Measurements from ENCODE around the gene RPL23.
A peak's percentile ranks its signal among the peaks of the same experiment; 100 is the strongest.

RPL23 gene

GRCh38 chr17:38874505-38875400, 21.2 kb upstream of the RPL23 start:
- H3K9me3 ChIP-seq (ENCODE audit: severe bottlenecking): no peaks in the 10 kb centered on the region
- peaks cover 7% of the 10 kb centered on the region for H3K36me3 ChIP-seq
- no peak for TF ChIP-seq CTCF (IDR thresholded peaks at IDR 0.05; ENCODE audit: low read depth, low read length)
- H3K27me3 ChIP-seq (ENCODE audit: insufficient read depth, low read depth, severe bottlenecking): no peaks in the 10 kb centered on the region
- no peak overlapping the region for H3K27ac ChIP-seq
- no peak overlapping the region for H3K4me3 ChIP-seq (ENCODE audit: low read depth, low read length)
- no peak for DNase-seq

GRCh38 chr17:38873640-38874380, 20.3 kb upstream of the RPL23 start:
- DNase-seq: no peak
- Histone ChIP-seq H3K9me3 (ENCODE audit: severe bottlenecking) (no peaks in the 10 kb centered on the region), H3K27me3 (ENCODE audit: insufficient read depth, low read depth, severe bottlenecking) (no peaks in the 10 kb centered on the region), H3K4me3 (ENCODE audit: low read depth, low read length) (no peak overlapping the region), H3K36me3 (peaks cover 7% of the 10 kb centered on the region), H3K27ac (no peak overlapping the region)
- TF ChIP-seq CTCF (IDR thresholded peaks at IDR 0.05; ENCODE audit: low read depth, low read length): no peak

GRCh38 chr17:38872671-38873385, 19.3 kb upstream of the RPL23 start:
- TF ChIP-seq CTCF (IDR thresholded peaks at IDR 0.05; ENCODE audit: low read depth, low read length): no peak
- Histone ChIP-seq H3K36me3 (peaks cover 4% of the 10 kb centered on the region), H3K4me3 (ENCODE audit: low read depth, low read length) (no peak overlapping the region), H3K9me3 (ENCODE audit: severe bottlenecking) (no peaks in the 10 kb centered on the region), H3K27ac (no peak overlapping the region), H3K27me3 (ENCODE audit: insufficient read depth, low read depth, severe bottlenecking) (no peaks in the 10 kb centered on the region)
- DNase-seq: no peak

- no peaks in the 10 kb centered on the region for H3K27me3 ChIP-seq (ENCODE audit: insufficient read depth, low read depth, severe bottlenecking)
- H3K36me3 ChIP-seq: peaks cover 4% of the 10 kb centered on the region
- TF ChIP-seq CTCF (IDR thresholded peaks at IDR 0.05; ENCODE audit: low read depth, low read length): no peak
- H3K27ac ChIP-seq: no peak overlapping the region
- no peaks in the 10 kb centered on the region for H3K9me3 ChIP-seq (ENCODE audit: severe bottlenecking)
- no peak overlapping the region for H3K4me3 ChIP-seq (ENCODE audit: low read depth, low read length)
- DNase-seq: no peak
These were observed 18.5 kb upstream of the RPL23 start for GRCh38 chr17:38872027-38872511.

GRCh38 chr17:38871247-38872015, 17.9 kb upstream of the RPL23 start:
- H3K36me3 ChIP-seq: peaks cover 4% of the 10 kb centered on the region
- no peak for TF ChIP-seq CTCF (IDR thresholded peaks at IDR 0.05; ENCODE audit: low read depth, low read length)
- no peaks in the 10 kb centered on the region for H3K9me3 ChIP-seq (ENCODE audit: severe bottlenecking)
- peak overlapping the region; percentile 99 for H3K4me3 ChIP-seq (ENCODE audit: low read depth, low read length)
- no peaks in the 10 kb centered on the region for H3K27me3 ChIP-seq (ENCODE audit: insufficient read depth, low read depth, severe bottlenecking)
- no peak for DNase-seq
- peak overlapping the region; percentile 91; the same call in 1 of the 2 replicates for H3K27ac ChIP-seq
